TTC549 (cell line): ENCODE results near the gene TSHZ3.

Source experiments
- FAIRE-seq: peaks from 2 replicates; lab custom pipeline; 2012; peaks lifted over from hg19 to GRCh38; lab: Jason Lieb, UNC

TSHZ3 gene

DNA sequence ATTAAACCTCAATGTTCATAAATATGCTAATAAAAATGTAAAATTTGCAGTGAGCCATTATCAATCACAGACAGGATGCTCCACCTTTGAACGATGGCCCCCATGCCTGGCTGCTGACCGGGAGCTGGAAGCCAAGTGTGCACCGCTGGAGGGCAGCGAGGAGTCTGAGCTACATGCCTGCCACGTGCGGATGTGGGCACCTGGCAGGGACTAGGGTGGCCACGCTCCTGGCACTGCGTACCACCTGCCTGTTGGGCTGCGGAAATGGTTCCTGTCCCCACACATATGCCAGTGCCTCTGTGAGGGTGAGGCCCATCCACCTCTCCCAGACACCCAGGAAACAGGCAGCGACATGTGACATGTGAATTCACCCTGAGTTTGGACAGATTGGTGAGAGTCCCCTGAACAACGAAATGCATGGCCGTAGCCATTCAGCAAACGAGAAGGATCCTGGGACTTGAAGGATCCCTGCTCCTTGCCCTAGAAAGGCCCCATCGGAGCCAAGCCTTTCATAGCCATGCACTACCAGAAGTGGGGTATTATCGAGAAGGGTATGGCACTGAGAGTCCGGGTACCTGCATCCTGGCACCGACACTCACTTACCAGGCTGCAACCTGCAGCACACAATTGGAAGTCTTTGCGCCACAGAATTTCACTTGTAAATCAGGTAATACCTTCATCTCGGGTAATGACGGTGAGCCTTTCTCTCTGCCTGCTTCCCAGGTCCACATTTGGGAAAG lies 35.8 kb downstream of the TSHZ3 start:
- no peak for FAIRE-seq

DNA sequence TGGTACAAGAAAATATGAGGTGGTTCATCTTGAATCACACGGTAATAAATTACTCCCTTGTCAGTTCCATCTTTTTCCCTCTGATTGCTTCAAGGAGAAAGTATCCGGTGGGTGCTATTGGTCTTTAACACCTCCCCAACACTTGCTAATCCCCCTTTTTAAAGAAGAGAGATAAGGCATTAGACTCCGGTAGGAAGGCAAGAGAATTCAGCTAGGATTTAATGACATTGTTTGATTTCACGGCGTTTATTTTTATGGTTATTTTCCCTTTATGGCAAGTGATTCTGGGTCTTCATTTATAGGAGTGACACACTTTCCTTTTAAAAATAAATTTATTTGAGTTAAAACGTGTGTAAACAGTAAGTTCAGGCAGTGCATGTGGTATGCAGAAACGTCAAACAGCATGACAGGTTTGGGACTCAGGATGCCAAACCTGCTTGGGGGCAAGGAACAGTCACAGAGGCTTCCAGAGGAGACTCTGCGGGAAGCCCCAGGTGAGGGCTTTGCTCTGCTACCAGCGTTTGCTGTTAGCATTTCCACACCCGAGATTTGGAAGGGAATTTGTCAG lies 36.5 kb downstream of the TSHZ3 start:
- FAIRE-seq = no peak

DNA sequence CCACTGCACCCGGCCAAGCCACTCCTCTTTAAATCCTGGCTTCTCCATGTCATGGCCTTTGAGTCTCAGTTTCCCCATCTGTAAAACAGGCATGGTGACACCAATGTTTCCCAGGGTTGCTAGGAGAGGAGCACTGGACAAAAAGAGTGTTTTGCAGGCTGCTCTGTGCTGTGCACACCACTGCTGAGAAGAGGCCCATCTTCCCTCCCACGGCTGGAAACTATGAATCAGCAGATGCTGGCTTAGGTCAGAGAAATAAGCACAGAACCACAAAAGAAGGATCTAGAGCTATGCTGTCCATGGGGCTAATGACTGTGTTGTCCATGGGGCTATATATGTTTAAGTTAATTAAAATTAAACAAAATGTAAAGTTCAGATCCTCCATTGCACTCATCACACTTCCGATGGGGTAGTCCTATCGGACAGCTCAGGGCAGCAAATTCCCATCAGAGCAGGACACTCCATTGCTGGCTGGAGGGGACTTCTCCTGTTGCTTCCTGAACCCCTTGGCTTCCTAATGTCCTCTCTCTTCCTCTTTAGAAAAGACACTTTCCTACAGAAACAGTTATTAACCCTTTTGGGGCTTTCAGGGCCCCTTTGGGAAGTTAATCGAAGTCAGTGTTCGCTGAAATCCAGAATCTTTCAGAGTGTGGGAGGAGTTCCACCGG lies 37.1 kb downstream of the TSHZ3 start:
- no peak for FAIRE-seq

DNA sequence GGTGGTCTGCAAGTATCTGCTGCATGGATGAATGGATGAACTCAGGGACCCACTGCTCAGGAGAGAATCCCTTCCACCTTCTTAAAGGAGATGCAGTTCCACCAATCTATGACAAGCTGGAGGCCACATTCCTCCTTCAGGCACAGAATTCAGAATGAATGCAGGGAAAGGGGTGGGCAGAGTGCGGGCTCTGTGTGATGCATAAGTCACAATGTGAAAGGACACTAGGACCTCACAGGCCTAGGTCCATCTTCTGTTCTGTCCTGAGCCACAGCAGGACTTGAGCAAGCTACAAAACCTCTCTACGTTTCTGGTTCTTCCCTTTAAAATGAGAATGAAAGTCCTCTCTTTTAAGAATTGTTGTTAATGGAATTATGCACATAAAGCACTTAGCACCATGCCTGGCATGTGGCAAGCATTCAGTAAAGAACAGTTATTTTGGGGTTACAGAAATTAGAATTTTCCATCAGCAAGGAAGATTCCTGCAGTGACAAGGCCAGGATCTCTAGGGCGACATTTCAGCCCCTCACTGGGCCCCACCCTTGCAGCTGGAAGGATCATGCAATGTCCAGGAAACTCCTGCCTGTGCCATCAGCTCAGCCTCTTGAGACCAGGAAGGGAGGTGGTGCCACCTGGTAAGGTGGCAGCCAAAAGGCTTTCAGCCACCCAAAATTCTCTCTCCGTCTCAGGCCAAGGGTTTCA lies 38.7 kb downstream of the TSHZ3 start:
- no peak for FAIRE-seq

DNA sequence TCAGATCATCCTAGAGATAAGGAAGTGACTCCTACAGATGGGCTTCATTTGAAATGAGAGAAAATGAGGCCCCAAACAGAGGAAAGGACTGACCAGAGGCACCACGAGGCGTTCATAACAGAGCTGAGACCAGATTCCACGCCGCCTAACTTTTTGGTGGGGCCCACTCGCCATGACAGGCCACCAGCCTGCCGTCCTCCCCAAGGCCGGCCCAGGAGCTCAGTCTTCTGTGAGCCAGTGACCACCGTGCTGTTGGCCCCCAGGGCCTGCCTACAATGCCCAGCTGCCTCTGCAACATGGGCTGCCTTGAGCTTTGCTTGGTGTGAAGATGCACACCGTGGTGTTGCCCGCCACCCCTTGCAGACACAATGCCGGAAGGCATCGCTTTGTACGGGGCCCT lies 40.5 kb downstream of the TSHZ3 start:
- FAIRE-seq = no peak

DNA sequence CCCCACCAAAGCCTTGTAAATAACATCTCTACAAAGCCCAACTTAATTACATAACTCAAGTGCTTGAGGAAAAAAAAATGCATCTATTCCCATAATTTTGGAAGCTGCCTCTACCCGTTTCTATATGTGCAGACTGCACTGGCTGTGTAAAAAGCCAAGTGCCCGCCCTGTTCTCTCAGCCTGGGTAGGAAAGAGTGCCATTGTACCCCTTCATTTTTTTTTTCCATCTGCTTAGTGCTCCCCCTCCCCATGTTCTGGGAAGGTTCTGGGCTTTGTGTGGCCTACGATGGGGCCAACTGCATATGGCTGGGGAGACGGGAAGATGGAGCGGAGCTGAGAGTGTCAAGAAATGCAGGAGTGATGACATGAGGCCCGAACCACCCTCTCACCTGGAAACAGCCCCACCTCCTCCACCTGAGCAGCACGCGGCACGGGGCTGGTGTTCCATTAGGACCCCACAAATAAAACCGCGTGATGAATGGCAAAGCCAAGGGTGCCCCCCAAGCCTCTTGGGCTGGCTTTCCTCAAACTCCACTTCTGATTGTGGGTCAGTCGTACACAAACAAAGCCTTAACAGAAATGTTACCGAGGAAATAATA lies 42.1 kb downstream of the TSHZ3 start:
- no peak for FAIRE-seq

DNA sequence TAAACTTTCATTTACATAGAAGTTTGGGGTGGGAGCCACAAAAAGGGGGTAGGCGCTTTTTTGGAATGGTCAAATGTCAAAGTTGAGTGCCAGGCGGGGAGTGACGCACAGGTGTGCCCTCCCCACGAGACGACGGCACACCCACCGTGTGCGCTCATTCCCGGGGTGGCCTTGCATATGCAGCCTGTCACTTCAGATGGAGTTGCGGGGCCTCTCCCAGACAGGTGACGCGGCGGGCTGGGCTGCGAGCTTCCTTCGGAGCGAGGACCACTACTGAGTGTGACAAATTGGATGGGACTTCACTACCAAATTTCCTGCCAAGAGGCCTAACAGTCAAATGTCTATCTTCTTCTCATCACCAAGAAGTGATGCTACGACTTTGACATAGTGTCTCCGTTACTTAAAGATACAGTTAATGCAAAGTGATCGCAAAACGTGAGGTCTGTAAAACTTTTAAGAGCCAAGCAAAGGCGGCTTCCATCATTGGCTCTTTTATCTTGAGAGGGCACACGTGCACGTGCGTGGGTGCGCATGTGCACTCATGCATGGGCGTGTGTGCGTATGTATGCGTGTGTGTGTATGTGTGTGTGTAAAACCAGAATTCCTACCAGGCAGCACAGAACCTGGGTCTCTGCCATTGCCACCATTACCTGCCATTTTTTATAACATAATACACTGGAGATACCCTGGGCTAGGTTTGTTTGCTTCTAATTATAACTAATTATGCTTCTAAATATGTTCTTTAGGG lies 43.1 kb downstream of the TSHZ3 start:
- no peak for FAIRE-seq

DNA sequence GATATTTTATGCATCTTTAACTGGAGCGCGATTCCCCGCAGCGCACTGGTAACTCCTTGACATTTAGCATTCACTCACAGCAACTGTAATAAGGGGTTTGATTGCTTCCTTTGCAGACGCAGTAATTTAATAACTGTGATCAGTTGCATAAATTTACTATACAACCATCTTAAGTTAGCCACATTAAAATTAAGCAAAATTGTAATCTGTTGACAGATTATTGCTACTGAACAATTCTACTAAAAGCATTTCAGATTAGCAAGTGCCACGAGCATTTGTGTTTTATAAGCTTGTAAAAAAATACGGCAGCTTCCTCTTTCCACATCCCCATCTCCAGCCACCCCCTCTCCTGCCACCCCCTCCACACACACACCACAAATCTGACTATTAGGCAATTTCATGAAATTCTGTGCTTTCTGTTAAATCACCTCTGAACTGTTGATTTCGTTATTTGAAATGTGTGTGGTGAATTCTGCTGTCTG lies 44.4 kb downstream of the TSHZ3 start:
- no peak for FAIRE-seq

DNA sequence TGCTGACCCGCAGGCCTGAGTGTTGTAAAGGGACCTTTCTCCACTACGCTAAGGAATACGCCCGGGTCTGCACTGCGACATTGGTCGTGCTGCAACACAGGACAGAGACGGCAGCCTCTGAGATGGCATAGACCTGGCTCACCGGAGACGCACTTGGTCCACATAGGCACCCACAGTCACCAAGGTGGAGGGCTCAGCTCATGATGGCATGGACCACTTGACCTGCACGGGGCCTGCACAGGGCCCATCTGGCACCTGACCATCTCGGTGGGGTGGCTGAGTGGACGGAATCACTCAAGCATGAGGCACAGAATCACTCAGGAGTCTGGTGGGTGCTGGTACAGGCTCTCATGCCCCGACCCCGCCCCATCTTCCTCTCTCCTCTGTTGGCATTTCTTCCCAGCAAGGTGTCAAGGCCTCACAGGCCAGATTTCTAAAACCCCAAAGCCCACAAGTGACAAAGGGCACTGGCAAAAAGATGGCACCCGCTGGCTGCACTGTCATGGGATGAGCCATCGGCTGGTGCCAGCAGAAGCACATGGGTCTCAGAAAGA lies 45.9 kb downstream of the TSHZ3 start:
- FAIRE-seq = no peak

DNA sequence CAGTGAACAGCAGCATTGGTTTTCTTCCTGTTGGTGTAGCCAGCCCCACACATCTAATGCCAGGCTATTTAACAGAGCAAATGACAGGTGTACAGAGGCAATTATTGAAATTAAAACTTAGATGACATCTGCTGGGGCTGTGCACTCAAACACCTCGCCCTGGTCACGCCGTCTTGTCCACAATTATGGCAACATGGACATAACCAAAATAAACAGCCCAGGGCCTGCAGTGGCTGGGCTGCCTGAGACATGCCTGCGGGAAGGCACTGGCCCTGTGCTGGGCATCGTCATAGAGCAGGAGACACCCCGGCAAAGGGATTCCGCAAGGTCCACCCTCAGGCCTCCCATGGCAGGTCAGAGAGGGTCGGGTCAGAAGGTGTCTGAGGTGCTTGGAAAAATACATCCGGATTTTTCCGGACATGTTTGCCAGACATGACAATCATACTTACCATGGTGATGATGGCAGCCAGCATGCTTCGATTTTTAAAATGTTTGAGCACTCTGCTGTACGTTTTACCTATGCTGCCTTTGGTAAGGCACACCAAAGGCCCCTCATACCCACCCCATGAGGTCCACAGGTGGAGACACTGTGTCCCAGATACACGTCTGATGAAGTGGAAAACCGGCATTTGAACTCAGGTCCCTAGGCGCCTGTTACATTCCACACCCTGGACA lies 47.8 kb downstream of the TSHZ3 start:
- FAIRE-seq = no peak

DNA sequence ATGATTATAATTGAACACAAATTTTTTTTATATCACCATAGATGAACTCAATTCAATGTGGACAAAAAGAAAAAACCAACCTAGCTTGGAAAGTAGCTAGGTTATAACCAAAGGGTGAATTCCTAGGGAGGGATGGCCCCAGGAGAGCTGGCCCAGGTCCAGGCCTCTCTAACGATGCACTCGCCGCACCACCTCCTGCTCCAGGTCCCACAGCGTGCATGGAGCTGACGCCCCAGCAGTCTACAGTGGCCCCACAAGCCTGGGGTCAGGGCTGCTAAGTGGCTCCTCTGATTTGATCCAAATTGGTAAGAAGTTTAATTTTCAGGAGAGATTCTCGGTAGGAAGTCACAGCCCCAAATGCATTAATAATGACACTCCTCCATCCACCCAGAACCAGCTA lies 48.8 kb downstream of the TSHZ3 start:
- no peak for FAIRE-seq

DNA sequence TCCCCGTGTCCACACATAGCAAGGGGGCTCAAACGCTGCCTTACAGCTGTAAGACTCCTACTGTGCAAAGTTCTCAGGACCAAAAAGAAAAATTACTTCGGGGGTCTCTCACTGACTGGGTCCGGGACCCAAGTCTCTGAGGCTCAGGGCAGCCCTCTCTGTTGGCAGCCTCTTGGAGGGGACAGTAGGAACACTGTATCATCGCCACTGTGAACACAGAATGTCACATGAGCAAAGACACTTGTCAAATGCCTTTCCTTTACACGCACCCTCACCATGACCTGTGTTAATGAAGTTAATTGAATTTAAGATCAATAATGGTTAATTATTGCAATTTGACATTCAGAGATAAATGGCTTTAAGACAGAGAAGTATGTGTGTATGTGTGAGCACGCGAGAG lies 49.6 kb downstream of the TSHZ3 start:
- FAIRE-seq = no peak

DNA sequence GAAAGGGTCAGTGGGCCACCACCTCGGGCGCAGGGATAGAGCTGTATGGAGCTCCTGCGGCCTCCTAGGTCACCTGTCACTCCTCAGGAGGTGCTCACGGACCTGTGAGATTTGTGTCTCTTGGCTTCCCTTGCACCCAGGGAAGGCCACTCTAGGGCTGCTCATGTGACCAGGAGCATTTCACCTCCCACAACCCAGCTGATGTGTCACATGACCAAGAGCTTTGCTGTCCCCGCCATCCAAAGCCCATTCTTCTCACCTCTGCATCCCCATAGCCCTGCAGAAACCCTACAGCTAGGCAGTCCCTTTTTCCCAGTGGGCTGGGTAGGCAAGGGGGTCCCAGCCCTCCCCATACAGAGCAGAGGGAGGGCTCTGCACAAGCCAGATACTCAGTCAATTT lies 51.2 kb downstream of the TSHZ3 start:
- no peak for FAIRE-seq

DNA sequence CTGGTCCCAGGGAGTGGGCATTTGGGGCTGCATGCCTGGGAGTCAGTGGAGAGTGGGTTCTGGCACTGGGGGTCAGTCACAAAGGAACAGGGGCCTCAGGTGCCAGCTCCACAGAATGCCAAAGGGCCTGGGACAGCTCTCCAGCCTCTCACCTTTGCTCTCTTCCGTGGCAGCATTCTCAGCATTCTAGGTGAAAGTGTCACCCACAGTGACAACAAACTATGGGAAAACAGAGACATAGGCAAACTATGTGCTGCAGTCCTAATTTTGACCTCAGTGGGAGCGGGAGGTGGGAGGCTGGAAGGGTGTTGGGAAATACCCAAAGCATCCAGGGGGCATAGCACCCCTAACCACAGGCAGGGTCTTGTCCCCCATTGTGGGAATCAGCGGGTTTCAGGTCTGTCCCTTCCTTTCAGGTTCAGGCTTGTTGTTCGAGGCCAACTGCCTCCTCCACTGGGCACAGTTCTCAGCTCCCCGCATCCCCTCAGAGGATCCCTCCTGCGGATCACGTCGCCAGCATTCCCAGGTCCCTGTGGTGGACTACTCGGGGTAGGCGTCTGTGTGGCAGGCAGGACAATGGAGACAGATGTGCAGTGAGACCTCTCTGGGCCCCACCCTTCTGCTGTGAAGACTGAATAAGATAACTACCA lies 52.4 kb downstream of the TSHZ3 start:
- no peak for FAIRE-seq

DNA sequence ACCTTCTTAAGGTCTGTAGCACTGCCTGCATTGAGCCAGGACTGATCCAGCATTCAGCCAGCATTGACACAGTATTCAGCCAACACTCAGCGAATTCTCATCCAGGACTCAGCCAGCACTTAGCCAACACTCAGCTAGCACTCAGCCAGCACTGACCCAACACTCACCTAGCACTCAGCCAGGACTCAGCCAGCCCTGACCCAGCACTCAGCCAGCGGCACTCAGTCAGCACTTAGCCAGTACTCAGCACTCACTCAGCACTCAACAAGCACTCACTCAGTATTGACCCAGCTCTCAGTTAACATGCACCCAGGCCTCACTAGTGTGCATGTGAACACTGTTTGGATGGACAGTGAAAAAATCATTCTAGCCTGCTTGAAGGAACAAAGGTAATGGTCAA lies 55.0 kb downstream of the TSHZ3 start:
- FAIRE-seq = no peak

DNA sequence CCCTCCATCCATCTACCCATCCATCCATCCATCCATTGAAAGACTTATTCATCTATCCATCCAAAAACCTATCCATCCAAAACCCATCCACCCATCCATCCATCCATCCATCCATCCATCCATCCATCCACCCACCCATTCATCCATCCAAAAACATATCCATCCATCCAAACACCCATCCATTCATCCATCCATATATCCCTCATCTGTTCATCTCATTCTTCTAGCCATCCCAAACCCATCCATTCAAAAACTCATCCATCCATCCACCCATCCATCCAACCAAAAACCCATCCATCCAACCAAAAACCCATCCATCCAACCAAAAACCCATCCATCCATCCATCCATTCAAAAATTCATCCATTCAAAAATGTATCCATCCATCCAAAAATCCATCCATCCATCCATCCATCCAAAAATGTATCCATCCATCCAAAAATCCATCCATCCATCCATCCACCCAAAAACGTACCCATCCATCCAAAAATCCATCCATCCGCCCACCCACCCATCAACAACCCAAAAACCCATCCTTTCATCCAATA lies 56.5 kb downstream of the TSHZ3 start:
- FAIRE-seq = no peak

DNA sequence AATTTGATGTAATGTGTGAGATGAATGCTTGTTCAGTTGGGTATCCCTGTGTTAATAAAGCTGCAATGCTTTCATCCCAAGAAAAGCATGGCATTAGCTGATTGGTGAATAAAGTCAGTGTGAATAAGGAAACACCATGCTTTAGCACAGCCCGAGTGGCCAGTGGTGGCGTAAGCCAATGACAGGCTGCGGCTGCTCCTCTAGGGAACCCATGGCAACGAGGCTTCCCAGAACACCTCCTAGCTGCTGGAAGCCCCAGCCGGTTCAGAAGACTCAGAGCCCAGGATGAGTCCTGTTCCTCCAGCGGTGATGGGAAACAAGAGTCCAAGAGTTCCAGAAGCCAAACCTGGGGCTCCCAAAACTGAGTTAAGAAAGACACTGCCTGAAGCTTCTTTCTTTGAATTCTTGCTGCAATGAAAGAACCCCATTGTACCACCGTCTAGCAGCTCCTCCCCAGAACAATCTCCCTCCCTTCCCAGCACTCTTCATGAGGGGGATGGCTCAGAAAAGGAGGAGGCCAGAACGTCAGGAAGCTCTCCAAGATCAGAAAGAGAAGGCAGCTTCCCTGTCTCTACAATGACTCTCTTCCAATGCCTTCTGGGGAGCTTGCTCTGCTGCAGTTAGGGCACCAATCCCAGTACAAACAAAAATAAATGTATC lies 58.2 kb downstream of the TSHZ3 start:
- FAIRE-seq = no peak

DNA sequence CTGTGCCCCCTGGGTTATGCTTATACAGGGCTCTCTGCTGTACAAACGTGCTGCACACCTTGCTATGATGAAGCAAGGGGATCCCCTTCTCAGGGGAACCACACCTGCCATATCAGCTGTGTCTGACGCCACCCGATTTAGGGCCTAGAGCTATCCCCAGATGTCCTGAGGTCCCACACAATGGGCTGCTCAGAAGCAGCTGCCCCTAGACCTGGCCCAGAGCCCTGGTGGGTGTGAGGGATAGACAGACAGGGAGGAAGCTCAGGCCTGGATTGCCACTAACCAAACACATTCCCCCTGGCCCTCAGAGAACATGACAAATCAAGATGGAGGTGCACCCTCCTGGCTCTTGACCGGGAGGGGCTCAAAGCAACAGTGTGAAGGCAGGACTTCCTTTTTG lies 59.3 kb downstream of the TSHZ3 start:
- FAIRE-seq = no peak

DNA sequence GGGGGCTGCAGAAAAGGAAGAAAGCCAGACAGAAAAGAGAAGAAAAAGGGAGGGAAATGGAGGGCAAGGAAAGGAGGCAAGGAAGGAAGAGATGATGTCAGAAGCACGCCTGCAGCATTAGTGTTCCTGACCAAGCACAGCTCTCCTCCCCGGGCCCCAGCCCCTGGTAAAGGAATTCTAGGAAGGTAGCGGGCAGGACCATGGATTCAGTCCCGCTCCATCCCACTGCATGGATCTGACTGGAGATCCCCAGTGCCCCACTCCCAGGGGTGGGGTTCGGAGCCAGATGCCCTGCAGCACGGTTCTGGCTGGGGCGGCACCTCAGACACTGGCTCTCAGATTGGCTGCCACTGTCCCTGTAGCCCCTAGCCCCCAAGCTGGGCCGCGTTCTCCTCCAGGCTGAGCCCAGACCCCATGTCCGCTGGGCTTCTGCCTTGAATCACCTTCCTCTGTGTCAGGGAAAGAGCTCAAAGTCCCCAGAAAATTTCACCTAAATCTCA lies 59.8 kb downstream of the TSHZ3 start:
- no peak for FAIRE-seq
